Natural killer cell (primary cell): Measurements from ENCODE around the gene CARD8. TPM values are rescaled to one million over a fixed set of nuclear protein-coding genes. Genes with fewer than 3 reads are reported as not detected.

Experiments
- ATAC-seq, 3 donors: fragments of 150-1000 bp in 2 of 3; fragments of 200-7000 bp in 1 of 3; cut with Tn5 transposase; 1 replicate in 1 of 3; 2 replicates in 2 of 3; pipeline ENCODE4 v1.10.0; 2021; ENCODE audit warnings: mild to moderate bottlenecking in 2 of 3, moderate library complexity in 2 of 3
- DNase-seq, 2 donors: peaks; one replicate each; pipeline versions ENCODE4 v3.0.0 to v3.0.0-alpha.2; 2013 to 2021; ENCODE audit warnings: mixed read lengths in 1 of 2
- H3K27ac ChIP-seq: one replicate; pipeline ENCODE4 v1.5.1; 2013; ENCODE audit warnings: mild to moderate bottlenecking, low read length
- H3K27me3 ChIP-seq: one replicate; pipeline ENCODE4 v1.6.1; 2013; ENCODE audit warnings: low read length; ENCODE audit not compliant: control insufficient read depth, insufficient read depth
- H3K36me3 ChIP-seq: one replicate; pipeline ENCODE4 v1.6.1; 2013; ENCODE audit warnings: low read length; ENCODE audit not compliant: control insufficient read depth, insufficient read depth
- H3K4me1 ChIP-seq: one replicate; pipeline ENCODE4 v1.6.1; 2013; ENCODE audit warnings: low read length; ENCODE audit not compliant: control insufficient read depth, insufficient read depth
- H3K4me3 ChIP-seq: one replicate; pipeline ENCODE4 v1.5.1; 2013; ENCODE audit warnings: low read length
- H3K9me3 ChIP-seq: one replicate; pipeline ENCODE4 v1.6.1; 2013; ENCODE audit warnings: low read length; ENCODE audit not compliant: control insufficient read depth, insufficient read depth
- H3K27ac Mint-ChIP-seq, 2 donors: one replicate each; pipeline ENCODE4 v1.8.0; 2022; ENCODE audit warnings: mild to moderate bottlenecking in 2 of 2, mixed read lengths in 2 of 2, moderate library complexity in 1 of 2
- H3K27me3 Mint-ChIP-seq, 2 donors: one replicate each; pipeline ENCODE4 v1.8.0; 2022; ENCODE audit warnings: low read depth in 2 of 2, mixed read lengths in 2 of 2
- H3K36me3 Mint-ChIP-seq: one replicate; pipeline ENCODE4 v1.8.0; 2022; ENCODE audit warnings: mixed read lengths
- H3K4me1 Mint-ChIP-seq, 2 donors: one replicate each; pipeline ENCODE4 v1.8.0; 2022; ENCODE audit warnings: mixed read lengths in 2 of 2
- H3K4me3 Mint-ChIP-seq: one replicate; pipeline ENCODE4 v1.8.0; 2022; ENCODE audit warnings: mild to moderate bottlenecking, moderate library complexity, mixed read lengths
- H3K9me3 Mint-ChIP-seq, 2 donors: one replicate each; pipeline ENCODE4 v1.8.0; 2022; ENCODE audit warnings: mixed read lengths in 2 of 2
- CTCF ChIP-seq: fragments of 200-600 bp; IDR thresholded peaks from one replicate; pipeline ENCODE4 v1.8.0; 2022; ENCODE audit warnings: antibody characterized with exemption
- WGBS: methylation state at CpG from one replicate; pipeline ENCODE4 v1.1.7; 2013; ENCODE audit warnings: missing lambda C conversion rate; ENCODE audit not compliant: insufficient coverage; 5-methylcytosine and 5-hydroxymethylcytosine counted together
- intact Hi-C: fragments of 100-400 bp; cut with micrococcal nuclease; formaldehyde crosslinking; loops from one replicate; pipeline ENCODE4 v1.14.2; 2022
- total RNA-seq, 4 donors: library from RNA; stranded (reverse); fragments of 120-200 nt in 1 of 4; gene quantifications; one replicate each; pipeline versions ENCODE4 v1.2.3 to v1.2.4, GENCODE V29; 2013 to 2022

CARD8 gene
- total RNA-seq, 3 donors from 2014 or later (not counting 1 experiment from before 2014, with no cell fraction given) = 147 to 216 (median 154) TPM

- DNase-seq = no peak
- no peak for ATAC-seq
- WGBS = 88% methylated on average over 2 of the region's 3 CpGs
- no peak overlapping the region for H3K27ac Mint-ChIP-seq
- Histone ChIP-seq H3K27ac (no peak overlapping the region), H3K4me3 (no peak overlapping the region), H3K4me1 (peaks cover 4% of the 10 kb centered on the region), H3K27me3 (no peaks in the 10 kb centered on the region), H3K9me3 (no peaks in the 10 kb centered on the region), H3K36me3 (peaks cover 11% of the 10 kb centered on the region)
- H3K4me3 Mint-ChIP-seq = no peak overlapping the region
- H3K36me3 Mint-ChIP-seq = peaks cover 8% of the 10 kb centered on the region
- no peaks in the 10 kb centered on the region for H3K9me3 Mint-ChIP-seq
- TF ChIP-seq CTCF = no peak
- no peaks in the 10 kb centered on the region for H3K27me3 Mint-ChIP-seq
- intact Hi-C loops = no loop called here
- H3K4me1 Mint-ChIP-seq = peaks cover 12 to 22% of the 10 kb centered on the region in 2 donors
These were observed 79.5 kb downstream of the CARD8 start for GRCh38 chr19:48176226-48176625.

- TF ChIP-seq CTCF = no peak
- 94% methylated on average over 10 of the region's 10 CpGs for whole genome bisulfite sequencing
- Mint-ChIP-seq H3K36me3 (peaks cover 8% of the 10 kb centered on the region), H3K4me1 (peaks cover 17 to 28% of the 10 kb centered on the region in 2 donors), H3K27ac (peak overlapping the region in 1 of 2 donors; percentile 56), H3K9me3 (no peaks in the 10 kb centered on the region), H3K27me3 (no peaks in the 10 kb centered on the region), H3K4me3 (no peak overlapping the region)
- Histone ChIP-seq H3K4me3 (no peak overlapping the region), H3K27ac (no peak overlapping the region), H3K27me3 (no peaks in the 10 kb centered on the region), H3K9me3 (no peaks in the 10 kb centered on the region), H3K36me3 (peaks cover 11% of the 10 kb centered on the region), H3K4me1 (peaks cover 10% of the 10 kb centered on the region)
- intact Hi-C loops = no loop called here
- ATAC-seq (no peak), DNase-seq (no peak)
These were observed 80.1 kb downstream of the CARD8 start for GRCh38 chr19:48175578-48175977.

GRCh38 chr19:48174445-48175030, 81.2 kb downstream of the CARD8 start:
- Histone ChIP-seq H3K27ac (no peak overlapping the region), H3K27me3 (no peaks in the 10 kb centered on the region), H3K4me1 (peaks cover 10% of the 10 kb centered on the region), H3K36me3 (peaks cover 11% of the 10 kb centered on the region), H3K9me3 (no peaks in the 10 kb centered on the region), H3K4me3 (no peak overlapping the region)
- ATAC-seq (no peak), DNase-seq (no peak)
- 77% methylated on average over 5 of the region's 6 CpGs for WGBS
- H3K27me3 Mint-ChIP-seq = no peaks in the 10 kb centered on the region
- no peak for TF ChIP-seq CTCF
- intact Hi-C loops = no loop called here
- peaks cover 17 to 38% of the 10 kb centered on the region in 2 donors for H3K4me1 Mint-ChIP-seq
- no peaks in the 10 kb centered on the region for H3K9me3 Mint-ChIP-seq
- H3K27ac Mint-ChIP-seq = peak overlapping the region in 1 of 2 donors; percentile 56
- no peak overlapping the region for H3K4me3 Mint-ChIP-seq
- peaks cover 8% of the 10 kb centered on the region for H3K36me3 Mint-ChIP-seq

GRCh38 chr19:48171710-48172109, 84.0 kb downstream of the CARD8 start:
- peaks cover 26 to 47% of the 10 kb centered on the region in 2 donors for H3K4me1 Mint-ChIP-seq
- Histone ChIP-seq H3K27me3 (no peaks in the 10 kb centered on the region), H3K4me3 (no peak overlapping the region), H3K36me3 (peaks cover 11% of the 10 kb centered on the region), H3K9me3 (no peaks in the 10 kb centered on the region), H3K27ac (no peak overlapping the region), H3K4me1 (peaks cover 15% of the 10 kb centered on the region)
- WGBS = 97% methylated on average over 37 of the region's 37 CpGs
- peak overlapping the region; percentile 92 for H3K4me3 Mint-ChIP-seq
- no peaks in the 10 kb centered on the region for H3K9me3 Mint-ChIP-seq
- intact Hi-C loops = loop anchor here (2.0 kb wide), 1 partner anchor 89 kb away; no protein-coding TSS in a partner anchor
- peak overlapping the region in 1 of 2 donors; percentile 98 for H3K27ac Mint-ChIP-seq
- H3K36me3 Mint-ChIP-seq = peaks cover 8% of the 10 kb centered on the region
- ATAC-seq (no peak), DNase-seq (no peak)
- H3K27me3 Mint-ChIP-seq = no peaks in the 10 kb centered on the region
- TF ChIP-seq CTCF = no peak
